Measurements from ENCODE around the gene CCL20.
"Not testable (repeated sequence)": the region's sequence is repeated elsewhere in the genome, so short reads cannot be mapped to it uniquely, and the experiment has no call there.

Gene CCL20

DNA sequence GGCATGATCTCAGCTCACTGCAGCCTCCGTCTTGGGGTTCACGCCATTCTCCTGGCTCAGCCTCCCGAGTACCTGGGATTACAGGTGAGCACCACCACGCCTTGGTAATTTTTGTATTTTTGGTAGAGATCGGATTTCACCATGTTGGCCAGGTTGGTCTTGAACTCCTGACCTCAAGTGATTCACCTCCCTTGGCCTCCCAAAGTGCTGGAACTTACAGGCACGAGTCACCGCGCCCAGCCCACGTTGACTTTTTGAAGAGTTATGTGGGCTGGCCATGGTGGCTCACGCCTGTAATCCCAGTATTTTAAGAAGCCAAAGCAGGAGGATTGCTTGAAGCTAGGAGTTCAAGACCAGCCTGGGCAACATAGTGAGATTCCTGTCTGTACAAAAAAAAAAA lies 20.8 kb downstream of the CCL20 start:
- DNase-seq: no peak

DNA sequence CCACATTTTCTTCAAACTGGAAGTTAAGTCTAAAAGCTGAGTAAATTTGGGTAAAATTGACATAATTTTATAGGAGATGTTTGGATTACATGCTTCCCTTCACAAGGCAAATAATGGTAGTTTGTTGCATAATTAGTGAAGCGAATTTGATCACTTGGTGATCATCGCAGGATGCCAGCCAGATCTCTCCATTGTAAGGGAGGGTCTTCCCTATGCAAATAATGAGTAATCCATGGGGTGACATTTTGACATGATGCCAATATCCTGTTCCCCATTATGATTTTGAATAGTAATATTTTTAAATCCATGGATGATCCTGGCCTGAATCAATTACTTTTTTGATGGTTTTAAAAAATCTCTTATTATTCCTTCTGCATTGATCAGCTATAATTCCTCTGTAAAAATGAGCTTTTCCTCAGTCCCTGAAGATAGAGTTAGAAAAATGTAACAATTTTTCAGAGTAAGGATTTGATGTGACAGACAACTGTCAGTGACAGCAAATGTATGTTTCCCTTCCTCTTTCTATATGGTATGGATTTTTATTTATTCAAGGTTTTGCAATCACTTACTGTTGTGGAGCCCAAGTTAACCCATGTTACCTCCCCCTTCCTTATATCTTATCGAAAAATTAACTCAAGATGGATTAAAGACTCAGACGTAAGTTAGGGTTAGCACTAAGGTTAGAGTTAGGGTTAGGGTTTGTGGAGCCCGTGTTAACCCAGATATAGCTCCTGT lies 21.4 kb downstream of the CCL20 start:
- DNase-seq: no peak

DNA sequence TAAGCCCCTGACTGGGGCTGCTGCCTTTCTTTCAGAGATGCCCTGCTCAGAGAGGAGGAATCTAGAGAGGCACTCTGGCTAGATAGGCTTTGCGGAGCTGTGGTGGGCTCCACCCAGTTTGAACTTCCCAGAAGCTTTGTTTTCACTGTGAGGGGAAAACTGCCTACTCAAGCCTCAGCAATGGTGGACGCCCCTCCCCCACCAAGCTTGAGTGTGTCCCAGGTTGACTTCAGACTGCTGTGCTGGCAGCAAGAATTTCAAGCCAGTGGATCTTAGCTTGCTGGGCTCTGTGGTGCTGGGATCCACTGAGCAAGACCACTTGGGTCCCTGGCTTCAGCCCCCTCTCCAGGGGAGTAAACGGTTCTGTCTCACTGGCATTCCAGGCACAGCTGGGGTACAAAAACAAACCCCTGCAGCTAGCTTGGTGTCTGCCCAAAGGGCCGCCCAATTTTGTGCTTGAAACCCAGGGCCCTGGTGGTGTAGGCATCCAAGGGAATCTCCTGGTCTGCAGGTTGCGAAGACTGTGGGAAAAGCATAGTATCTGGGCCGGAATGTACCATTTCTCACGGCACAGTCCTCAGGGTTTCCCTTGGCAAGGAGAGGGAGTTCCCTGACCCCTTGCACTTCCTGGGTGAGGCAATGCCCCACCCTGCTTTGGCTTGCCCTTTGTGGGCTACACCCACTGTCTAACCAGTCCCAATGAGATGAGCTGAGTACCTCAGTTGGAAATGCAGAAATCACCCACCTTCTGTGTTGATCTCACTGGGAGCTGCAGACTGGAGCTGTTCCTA lies 25.9 kb downstream of the CCL20 start:
- not testable (repeated sequence) for DNase-seq

DNA sequence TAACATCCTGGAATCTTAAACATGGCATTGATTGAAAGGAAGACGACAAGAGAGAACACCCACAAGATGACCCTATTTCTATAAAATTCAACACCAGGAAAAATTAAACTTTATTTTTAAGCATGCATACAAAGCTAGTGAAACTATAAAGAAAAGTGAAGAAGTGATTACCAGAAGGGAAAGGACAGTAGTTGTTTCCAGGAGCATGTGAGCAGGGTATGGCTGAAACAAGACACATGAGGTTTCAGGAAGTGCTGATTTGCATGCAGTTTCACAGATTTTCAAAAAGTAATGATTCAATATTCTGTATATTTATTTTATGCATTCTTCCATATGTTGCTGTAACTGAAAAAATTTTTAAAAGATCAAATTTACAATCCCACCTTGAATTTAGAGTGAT lies 33.2 kb downstream of the CCL20 start:
- DNase-seq: no peak

DNA sequence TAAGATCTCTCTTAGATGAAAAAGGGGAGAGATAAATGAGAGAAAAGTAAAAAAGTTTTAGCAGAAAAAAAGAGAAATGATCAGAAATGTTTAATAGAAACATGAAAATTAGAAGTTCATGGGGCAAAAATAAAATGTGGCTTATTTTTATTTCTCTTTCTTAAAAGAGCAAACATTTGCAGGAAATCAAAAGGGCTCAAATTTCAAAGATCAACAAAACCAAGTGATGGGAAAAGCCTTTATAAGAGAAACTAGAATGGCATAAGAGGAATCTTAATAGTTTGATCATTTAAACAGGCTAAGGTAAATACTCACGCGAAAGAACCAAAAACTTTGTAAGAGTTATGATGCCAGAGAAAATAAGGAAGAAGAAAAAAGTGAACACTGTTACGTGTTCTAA lies 34.5 kb downstream of the CCL20 start:
- DNase-seq: no peak

DNA sequence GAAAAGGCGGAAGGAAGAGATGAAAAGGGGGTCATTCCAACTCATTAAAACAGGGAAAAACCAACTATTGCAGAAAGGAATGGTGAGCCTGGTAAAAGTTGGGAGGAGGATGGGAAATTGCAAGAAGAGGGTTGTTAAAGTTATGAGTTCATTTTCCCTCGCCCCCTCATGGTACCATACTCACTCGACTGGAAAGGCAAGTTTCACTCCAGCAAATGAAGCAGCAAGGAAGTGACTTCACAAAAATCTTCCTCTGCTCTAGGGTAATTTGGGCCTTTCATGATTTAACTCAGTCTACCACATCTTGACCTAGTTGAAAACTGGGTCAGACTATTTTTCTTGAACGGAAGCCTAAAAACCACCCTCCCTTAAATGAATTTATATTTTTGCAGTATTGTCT lies 34.9 kb downstream of the CCL20 start:
- DNase-seq: no peak

DNA sequence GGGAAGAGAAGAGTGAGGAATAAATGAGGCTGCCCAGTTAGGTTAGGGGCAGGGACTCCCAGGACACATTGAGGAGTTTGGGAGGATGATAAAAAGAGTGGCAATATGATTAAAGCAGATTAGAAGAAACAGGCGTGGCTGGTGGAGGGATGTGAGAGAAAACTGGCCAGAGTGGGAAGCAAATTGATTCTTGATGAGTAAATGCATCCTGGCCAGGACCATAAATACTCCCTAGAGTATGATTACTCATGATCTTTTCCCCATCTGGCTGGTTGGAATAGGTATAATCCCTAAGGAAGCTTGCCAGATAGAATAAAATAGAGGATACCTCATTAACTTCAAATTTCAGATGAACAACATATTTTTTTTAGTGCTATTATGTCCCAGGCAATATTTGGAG lies 36.3 kb downstream of the CCL20 start:
- no peak for DNase-seq

DNA sequence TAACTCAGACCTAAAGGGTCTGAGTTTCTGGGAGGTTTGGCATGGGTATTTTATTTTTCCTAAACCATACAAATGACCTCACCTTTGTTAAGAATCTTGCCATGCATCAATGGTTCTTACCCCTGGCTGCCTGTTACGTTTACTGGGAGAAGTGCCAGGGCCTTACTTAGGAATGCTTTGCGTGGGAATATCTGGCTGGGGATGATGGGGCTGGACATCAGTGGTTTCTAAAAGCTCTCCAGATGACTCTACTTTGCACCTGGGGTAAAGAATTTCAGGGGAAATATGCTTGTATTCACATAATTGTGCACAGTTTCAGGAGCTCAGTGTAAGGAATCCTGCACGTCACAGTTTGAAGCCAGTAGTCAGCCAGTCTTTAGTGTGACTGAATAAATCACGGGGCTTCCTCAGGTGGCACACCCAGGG lies 39.6 kb downstream of the CCL20 start:
- no peak for DNase-seq

DNA sequence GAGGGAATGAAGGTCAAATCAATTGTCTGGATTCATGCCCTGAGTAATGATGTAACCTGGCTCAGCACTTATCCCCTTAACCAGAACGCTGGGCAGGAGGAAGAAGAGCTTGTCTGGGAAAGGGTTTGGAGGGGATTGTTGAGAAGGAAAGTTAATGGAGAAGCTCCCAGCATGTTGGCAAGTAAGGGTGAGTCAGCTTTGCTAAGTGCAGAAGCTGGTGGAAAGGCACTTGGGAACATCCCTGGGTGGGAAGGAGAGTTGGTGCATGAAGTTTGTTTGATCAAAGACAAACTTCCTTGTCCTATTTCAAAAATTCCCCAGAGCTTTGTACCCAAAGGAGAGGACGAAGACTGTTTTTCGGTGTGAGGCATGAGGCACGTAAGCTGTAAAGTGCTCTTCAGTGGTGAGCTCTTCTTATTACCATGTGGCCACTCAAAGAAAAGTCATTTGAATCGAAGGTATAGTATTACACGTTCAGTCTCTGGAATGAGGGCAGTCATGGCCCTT lies 40.2 kb downstream of the CCL20 start:
- no peak for DNase-seq

DNA sequence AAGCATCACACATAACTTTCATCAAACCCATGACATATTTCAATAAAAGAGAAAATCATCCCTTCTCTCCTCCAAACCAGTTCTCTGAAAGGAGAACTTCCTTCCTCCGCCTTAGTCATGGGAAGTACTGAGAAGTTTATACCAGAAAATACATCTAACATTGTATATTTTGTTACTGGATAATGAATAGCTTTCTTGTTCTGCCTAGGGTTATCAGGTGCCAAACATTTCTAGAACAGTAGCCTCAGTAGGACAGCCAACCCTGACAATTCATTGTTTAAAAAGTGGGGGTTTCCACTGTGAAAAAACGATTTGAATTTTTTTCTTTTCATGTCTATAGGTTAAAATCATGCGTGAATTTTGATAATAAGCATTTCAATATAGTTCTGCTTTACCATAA lies 41.8 kb downstream of the CCL20 start:
- no peak for DNase-seq

DNA sequence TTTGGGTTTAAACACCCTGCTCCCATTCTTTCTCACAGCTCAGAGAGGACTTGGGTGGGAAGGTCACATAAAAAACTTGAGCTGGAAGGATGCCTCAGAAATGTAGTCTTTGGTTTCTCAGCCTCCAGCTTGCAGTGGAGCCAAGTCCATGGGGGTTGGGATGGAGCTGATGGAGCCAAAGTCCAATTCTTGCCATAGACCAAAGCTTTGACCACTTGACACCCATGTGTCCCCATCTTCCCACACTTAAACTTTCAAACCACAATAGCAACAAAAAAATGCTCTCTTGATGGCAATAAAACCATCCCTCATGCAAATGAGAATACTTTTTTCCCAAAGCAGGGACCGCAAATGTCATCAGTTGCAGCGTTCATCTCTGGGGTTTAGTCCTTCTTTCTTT lies 43.1 kb downstream of the CCL20 start:
- DNase-seq: no peak

DNA sequence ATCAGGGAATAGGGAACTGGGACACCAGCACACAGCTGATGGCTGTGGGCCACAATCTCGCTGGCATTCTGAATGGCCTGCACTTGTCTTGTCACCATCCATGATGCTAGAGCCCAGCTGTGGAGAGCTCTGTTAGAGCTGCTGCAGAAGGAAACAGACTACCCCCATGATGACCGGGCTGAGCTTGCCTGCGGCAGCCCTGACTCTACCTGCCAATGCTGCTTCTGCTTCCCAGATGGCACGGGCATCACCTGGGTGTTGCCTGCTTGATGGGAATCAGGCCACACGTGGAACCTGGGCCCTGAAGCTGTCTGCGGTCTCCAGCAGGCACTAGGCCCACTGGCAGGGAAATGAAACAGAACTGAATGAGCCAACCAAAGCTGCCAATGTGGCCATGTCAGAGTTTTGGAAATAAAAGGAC lies 46.6 kb downstream of the CCL20 start:
- DNase-seq: peak in 49 of 58 donors; percentile 9 to 80 (median 49)

DNA sequence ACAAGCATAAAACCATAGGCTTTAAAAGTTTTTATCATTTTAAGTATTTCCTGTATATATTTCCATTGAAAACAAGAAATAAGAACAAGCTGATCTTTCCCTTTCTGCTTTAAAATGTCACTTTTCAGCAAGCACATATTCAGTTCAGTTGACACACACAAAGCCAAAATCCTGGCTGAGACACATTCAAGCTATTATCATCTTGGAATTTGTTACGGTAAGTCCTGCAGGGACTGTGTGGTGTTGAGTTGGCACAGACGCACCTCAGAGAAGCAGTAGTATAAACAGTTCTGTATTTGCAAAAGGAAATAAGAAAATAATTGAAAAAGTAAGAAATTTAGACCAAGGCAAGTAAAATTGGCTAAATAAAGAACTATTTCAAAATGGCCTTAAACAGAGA lies 47.4 kb downstream of the CCL20 start:
- DNase-seq: peak in 1 of 58 donors; percentile 41

DNA sequence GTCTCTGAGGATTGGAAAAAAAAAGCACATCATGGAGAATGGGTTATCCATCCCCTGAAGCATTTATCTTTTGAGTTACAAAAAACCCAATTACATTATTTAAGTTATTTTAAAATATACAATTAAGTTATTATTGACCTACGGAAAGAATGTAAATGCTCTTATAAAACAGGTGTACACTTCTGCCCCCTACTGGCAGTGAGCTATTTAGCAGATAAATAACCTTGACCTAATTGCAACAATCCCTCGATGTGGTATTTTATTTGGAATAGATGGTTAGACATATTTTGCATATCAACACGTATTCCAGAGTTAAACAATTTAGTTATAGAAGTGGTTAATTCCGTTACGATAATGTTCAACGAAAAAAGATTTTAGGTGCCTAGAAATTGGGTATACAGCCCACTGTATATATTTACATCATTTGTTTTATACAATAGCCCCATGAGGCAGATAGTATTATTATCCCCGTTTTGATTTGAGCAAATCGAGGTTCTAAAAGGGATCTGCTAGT lies 48.6 kb downstream of the CCL20 start:
- DNase-seq: peak in 1 of 58 donors; percentile 24

DNA sequence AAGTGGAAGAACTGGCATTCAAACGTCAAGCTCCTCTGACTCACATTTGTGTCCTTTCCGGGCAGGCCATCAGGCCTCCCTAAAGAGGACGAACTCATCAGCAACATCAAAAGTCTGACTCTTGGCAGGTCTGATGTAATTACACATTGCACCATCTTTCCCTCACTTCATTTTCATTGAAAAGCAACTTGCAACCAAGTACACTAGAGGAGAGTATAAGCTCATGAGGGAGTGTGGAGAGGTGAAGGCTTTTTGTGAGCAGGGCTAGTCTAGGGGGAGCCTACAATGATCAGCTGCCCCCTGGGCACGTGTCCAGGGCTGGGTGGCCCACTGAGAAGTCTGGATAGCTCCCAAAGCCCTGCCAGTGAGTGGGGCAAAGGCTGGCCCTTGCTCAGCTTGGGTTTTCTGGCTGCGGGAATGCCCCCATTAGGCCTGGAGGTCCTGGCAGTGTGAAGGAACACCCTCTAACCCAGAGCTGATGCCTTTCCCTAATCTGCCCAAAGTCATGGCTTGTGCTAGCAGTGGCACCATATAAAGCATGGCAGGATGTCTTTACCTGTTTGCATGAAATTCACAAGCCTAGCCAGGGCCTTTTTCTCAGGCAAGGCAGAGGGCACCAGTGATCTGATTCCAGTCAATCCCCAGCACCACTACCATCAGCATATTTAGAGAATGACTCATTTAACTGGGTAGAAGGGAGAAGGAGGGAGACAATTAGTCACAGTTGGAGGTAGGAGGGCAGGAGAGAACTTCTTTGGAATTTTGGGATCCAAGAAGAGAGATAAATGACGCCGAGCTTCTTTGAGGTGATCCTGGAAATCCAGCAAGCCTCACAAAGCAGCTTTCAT lies 49.3 kb downstream of the CCL20 start:
- DNase-seq: peak in 2 of 58 donors; percentile 9 to 10

DNA sequence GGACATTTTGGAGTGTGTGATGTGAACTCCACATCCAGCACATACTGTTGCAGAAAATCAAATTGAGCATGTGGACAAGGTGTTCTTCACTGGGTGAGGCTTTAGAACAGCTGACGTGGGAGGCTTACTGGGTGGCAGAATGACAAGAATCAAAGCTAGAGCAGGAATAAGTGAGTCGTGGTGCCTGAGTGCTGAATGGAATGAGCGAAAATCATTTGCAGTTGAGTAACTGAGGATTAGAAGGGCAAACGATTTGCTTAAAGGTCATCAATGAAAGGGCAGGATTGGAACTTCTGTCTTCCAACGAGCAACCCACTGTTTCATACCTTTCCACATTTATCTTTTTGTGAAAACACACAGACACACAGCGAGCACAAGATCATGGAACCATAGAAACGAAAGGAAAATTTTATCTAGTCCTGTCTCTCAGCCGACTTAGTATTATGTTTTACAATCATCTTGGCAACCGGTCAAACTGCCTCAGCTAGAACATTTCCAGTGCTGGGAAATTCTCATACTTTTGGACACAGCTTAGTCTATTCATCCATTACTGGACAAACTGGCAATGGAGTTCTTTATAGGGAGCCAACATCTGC lies 50.6 kb downstream of the CCL20 start:
- DNase-seq: peak in 7 of 58 donors; percentile 8 to 46 (median 20)

DNA sequence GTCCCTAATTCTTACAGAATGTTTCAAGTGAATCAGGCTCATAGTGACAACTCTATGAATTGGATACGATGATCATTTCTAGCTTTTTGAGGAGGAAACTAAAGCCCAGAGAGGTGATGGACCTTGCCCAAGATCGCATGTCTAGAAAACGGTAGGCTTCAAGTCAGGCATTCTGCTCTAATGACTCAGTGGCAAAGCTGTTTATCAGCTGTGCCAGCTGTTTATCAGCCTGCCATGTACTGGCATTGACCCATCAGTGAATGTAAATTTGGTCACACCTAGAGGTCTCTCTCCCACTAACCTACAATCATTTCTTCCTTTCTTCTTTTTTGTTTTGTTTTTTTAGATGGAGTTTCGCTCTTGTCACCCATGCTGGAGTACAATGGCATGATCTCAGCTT lies 51.6 kb downstream of the CCL20 start:
- DNase-seq: no peak

Data from anterior cingulate cortex (tissue), 58 donors.